Measurements from ENCODE around the gene SLC9A3. TPM values are rescaled to one million over a fixed set of nuclear protein-coding genes. Genes with fewer than 3 reads are reported as not detected.

The SLC9A3 gene
- polyA plus RNA-seq, 1 experiment, result 0.76 TPM

- H3K27me3 ChIP-seq (ENCODE audit: control insufficient read depth, insufficient read depth, low read length), result no peaks in the 10 kb centered on the region
- TF ChIP-seq CTCF (IDR thresholded peaks at IDR 0.05; ENCODE audit: low read depth, low read length), result no peak
- no peak for DNase-seq (ENCODE audit: low read depth, low spot score)
- H3K9me3 ChIP-seq (ENCODE audit: control insufficient read depth, insufficient read depth, low read length), result peaks cover 1% of the 10 kb centered on the region; the same call in 1 of the 2 replicates
- no peak overlapping the region for H3K4me3 ChIP-seq (ENCODE audit: low read depth, low read length)
- CTCF ChIA-PET, result interaction anchor here (1.1 to 5.2 kb wide), 3 partner anchors 11 to 118 kb away, joined by 3 to 31 read pairs (median 6); no protein-coding TSS in a partner anchor
- POLR2A ChIA-PET, result no interaction called here
- H3K27ac ChIP-seq (ENCODE audit: low read depth, low read length), result no peak overlapping the region
Observed at GRCh38 chr5:435156-435790, 89.0 kb downstream of the SLC9A3 start.

GRCh38 chr5:434443-435146 lies 89.7 kb downstream of the SLC9A3 start:
- no peak for DNase-seq (ENCODE audit: low read depth, low spot score)
- no peak overlapping the region for H3K4me3 ChIP-seq (ENCODE audit: low read depth, low read length)
- peaks cover 3% of the 10 kb centered on the region; the same call in 1 of the 2 replicates for H3K9me3 ChIP-seq (ENCODE audit: control insufficient read depth, insufficient read depth, low read length)
- TF ChIP-seq CTCF (IDR thresholded peaks at IDR 0.05; ENCODE audit: low read depth, low read length), result no peak
- POLR2A ChIA-PET, result no interaction called here
- H3K27ac ChIP-seq (ENCODE audit: low read depth, low read length), result no peak overlapping the region
- H3K27me3 ChIP-seq (ENCODE audit: control insufficient read depth, insufficient read depth, low read length), result no peaks in the 10 kb centered on the region
- CTCF ChIA-PET, result interaction anchor here (0.6 to 5.2 kb wide), 5 partner anchors 11 to 180 kb away, joined by 3 to 31 read pairs (median 3); no protein-coding TSS in a partner anchor

GRCh38 chr5:433836-434235 lies 90.4 kb downstream of the SLC9A3 start:
- Histone ChIP-seq H3K27me3 (ENCODE audit: control insufficient read depth, insufficient read depth, low read length) (no peaks in the 10 kb centered on the region), H3K27ac (ENCODE audit: low read depth, low read length) (no peak overlapping the region), H3K4me3 (ENCODE audit: low read depth, low read length) (no peak overlapping the region), H3K9me3 (ENCODE audit: control insufficient read depth, insufficient read depth, low read length) (peaks cover 10% of the 10 kb centered on the region; the same call in 1 of the 2 replicates)
- CTCF ChIA-PET, result interaction anchor here (0.9 to 1.9 kb wide), 2 partner anchors 96 to 113 kb away, joined by 3 to 6 read pairs; no protein-coding TSS in a partner anchor
- POLR2A ChIA-PET, result no interaction called here
- DNase-seq (ENCODE audit: low read depth, low spot score), result no peak
- no peak for TF ChIP-seq CTCF (IDR thresholded peaks at IDR 0.05; ENCODE audit: low read depth, low read length)

GRCh38 chr5:432928-433791 lies 91.1 kb downstream of the SLC9A3 start:
- CTCF ChIA-PET, result interaction anchor here (1.9 to 2.4 kb wide), 3 partner anchors 14 to 116 kb away, joined by 6 to 24 read pairs (median 12); no protein-coding TSS in a partner anchor
- DNase-seq (ENCODE audit: low read depth, low spot score), result no peak
- Histone ChIP-seq H3K27ac (ENCODE audit: low read depth, low read length) (no peak overlapping the region), H3K27me3 (ENCODE audit: control insufficient read depth, insufficient read depth, low read length) (no peaks in the 10 kb centered on the region), H3K9me3 (ENCODE audit: control insufficient read depth, insufficient read depth, low read length) (peaks cover 10% of the 10 kb centered on the region; the same call in 1 of the 2 replicates), H3K4me3 (ENCODE audit: low read depth, low read length) (no peak overlapping the region)
- POLR2A ChIA-PET, result no interaction called here
- no peak for TF ChIP-seq CTCF (IDR thresholded peaks at IDR 0.05; ENCODE audit: low read depth, low read length)

All from AG04450 (cell line).